Measurements from ENCODE around the gene GPR84.

- TF ChIP-seq POLR2AphosphoS5 (IDR thresholded peaks at IDR 0.05): no peak
- no peak for TF ChIP-seq CTCF (IDR thresholded peaks at IDR 0.05)
- no peak for TF ChIP-seq POLR2A (IDR thresholded peaks at IDR 0.05)
These were observed 33.8 kb downstream of the GPR84 start for GRCh38 chr12:54330442-54330841.

Measured in transverse colon (tissue), 4 donors.